HUDEP-2 (cell line): ENCODE results near the gene RALGDS.

ENCODE experiments used
- DNase-seq, 76 experiments: peaks; one replicate each; lab custom pipeline; 2025; ENCODE audit not compliant: unreplicated experiment in 76 of 76; lab: John Stamatoyannopoulos, UW

RALGDS gene

DNA sequence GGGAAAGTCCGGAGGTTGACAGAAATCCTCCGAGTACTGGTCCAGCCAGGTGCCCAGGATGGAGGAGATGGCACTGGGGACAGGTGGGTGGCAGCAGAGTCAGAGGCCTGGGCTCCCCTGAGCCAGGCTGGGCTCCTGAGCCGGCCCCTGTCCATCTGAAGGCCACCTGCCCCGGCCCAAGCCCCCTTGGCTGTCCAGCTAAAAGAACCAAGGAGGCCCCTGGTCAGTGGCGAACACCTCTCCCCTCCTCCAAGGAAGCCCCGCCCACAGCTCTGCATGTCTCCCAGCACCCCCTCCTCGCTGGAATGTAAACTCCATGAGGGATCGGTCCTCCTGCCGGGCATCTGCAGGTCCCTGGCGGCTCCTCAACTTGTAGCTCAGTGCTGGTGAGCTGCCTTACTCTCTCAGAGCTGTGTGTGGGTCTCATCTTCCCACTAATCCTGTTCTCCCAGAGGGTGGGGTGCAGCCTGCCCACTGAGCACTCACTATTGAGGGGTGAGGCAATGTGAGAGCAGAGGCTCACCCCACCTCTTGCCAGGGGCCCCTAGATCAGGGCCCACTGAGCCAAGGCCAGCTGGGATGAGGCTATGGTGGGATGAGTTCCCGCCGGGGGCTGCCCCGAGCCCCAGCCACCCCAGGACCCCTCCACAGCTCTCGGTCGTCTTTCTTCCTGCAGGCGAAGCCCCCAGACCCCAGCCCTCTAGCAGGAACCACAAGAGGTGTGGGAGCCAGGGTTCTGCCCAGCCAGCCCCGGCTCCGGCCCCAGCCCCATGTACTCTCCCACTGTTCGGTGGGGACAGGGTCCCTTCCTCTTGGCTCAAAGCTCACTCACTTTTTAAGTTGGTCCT, 12.0 kb downstream of the RALGDS start:
- no peak for DNase-seq

DNA sequence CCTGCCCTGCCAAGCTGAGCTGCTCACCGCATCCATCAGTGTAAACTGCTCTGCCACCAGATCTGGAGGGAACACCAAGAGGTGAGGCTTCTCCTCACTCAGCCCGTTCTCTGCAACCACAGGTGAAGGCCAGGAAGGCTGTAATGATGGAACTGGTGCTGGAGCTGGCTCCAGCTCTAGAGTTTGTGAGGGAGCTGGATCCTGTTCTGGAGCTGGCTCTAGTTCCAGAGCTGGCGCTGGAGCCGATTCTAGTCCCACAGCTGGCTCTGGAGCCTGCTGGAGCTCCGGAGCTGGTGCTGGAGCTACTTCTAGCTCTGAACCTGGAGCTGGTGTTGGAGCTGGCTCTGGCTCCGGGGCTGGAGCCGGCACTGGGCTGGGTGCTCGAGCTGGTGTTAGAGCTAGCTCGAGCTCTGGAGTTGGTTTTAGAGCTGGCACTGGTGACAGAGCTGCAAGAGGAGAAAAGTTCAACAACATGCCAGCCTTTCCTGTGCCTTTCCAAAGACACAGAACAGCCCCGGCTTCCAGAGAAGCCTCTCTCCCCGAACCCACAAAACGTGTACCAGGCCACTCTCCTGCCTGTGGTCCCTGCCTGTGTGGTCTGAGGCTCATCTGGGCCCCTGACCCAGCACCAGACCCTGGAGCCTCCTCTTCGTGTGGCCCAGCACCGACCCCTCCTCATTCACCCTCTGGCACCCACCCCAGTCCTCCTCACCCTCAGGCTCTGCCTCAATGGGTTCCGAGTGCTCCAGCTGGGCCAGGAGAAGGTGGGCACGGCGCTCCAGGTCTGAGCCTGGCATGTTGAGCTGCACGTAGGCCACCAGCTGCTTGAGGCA, 12.9 kb downstream of the RALGDS start:
- no peak for DNase-seq

DNA sequence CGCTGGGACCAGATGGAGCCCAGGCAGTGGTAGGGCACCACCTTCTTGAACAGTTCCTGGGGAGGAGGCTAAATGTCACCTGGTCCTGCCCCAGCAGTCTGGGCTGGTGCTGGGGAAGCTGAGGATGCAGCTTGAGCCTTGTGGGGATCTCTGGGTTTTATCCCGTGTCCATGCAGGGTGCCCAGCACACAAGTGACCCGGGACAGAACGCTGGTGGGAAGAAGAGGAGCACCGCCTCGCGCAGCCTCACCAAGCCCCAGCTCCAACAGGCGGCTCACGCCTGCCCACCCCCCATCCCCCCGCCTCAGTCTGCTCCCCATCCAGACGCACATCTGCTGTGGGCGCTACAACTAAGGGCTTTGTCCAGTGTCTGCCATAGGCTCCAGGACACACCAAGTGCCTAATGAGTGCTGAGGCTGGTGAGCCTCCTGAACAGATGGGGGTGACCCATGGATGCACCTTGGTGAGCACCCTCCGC, 13.8 kb downstream of the RALGDS start:
- DNase-seq: no peak

DNA sequence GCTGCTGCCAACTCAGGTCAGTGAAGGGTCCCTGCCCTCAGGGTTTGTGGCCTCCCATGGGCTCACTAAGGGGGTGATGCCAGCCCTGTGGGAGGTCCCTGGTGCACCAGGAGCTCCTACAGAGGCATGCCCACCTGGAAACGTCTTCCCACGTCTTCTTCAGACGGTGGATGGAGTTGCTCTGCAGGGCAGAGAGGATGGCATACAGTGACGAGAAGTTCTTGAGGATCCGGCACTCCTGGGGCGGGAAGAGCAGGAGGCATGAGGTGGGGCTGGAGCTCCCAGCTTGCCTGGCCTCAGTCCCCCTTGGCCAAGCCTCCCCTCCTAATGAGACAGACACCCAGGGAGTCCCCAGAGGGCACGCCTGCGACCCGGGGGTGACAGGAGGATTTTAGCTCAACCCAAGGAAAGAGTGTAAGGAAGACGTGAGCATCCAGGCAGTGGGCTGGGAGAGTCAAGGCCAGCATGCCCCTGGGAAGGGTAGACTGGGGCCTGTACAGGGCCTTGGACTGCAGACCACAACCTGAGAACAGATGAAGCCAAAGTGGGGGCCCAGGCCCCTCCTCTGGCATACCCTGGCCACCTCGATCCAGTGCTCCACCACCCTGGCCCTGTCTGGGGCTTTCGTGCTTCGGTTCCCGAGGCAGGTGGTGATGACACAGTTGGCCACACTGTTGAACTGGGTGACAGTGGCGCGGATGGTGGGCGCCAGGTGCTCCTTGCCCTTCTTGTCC, 14.4 kb downstream of the RALGDS start:
- no peak for DNase-seq

DNA sequence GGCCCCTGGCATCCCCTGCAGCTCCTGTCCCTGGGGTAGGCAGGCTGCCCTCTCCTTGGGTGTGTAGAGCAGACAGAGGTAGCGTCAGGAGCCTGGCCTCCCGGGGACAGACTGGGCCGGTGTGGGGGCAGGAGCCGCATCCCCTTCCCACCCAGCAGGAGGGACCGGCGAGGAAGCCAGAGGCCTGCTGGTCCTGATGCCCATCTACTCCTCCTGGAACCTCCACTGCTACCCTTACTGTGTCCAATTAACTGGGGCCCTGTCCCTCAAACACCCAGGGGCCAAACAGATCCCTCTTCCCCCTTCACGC, 15.6 kb downstream of the RALGDS start:
- no peak for DNase-seq

DNA sequence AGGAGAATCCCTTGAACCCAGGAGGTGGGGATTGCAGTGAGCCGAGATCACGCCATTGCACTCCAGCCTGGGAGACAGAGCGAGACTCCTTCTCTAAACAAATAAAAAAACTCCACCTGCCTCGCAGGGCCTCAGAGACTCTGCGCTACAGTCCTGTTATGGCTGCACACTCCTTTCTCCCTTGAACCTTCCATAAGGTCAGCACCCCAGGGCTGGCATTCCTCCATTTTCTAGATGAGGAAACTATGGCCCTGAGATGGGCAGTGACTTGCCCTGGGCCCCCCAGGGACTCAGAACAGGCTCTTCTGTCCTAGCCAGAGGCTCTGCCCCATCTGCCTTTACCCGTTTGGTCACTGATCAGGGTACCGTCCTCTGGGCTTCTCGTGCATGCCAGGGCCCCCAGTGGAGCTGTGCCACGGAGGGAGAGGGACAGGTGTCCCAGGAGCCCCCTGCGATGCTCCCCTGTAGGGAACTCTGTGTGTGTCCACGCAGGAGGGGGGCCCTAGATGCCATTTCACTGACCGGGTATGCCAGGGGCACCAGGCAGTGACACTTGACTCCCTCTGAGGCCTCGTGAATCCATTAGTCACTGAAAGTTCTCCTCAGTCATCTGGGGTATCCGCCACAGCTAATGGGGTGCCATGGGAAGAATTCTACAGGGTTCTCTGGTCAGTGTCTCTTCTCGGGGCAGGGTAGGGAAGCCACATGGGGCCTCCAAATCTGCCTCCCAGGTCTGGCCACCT, 16.2 kb downstream of the RALGDS start:
- DNase-seq: no peak

DNA sequence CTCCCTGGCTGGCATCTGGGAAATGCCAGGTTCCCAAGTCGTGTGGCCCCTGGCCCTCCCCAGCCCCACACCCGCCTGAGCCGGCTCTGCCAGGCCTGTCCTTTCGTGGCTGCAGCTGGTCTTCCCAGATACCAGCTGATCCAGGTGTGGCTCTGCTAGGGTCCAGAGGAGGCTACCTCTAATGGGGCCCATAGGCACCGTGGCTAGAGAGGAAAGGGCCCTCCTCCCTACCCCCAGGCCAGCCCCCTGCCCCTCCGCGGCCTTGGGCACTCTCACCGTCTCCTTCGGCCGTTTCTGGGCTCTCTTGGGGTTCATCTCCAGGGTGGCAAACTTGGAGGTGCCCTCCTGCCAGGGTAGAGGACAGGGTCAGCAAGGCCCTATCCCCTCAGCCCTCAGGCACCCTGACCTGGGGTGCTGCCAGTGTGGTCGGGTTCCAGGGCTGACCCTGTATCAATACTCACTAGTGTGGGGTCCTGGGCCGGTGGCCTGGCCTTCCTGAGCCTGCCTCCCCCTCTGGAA, 17.0 kb downstream of the RALGDS start:
- no peak for DNase-seq

DNA sequence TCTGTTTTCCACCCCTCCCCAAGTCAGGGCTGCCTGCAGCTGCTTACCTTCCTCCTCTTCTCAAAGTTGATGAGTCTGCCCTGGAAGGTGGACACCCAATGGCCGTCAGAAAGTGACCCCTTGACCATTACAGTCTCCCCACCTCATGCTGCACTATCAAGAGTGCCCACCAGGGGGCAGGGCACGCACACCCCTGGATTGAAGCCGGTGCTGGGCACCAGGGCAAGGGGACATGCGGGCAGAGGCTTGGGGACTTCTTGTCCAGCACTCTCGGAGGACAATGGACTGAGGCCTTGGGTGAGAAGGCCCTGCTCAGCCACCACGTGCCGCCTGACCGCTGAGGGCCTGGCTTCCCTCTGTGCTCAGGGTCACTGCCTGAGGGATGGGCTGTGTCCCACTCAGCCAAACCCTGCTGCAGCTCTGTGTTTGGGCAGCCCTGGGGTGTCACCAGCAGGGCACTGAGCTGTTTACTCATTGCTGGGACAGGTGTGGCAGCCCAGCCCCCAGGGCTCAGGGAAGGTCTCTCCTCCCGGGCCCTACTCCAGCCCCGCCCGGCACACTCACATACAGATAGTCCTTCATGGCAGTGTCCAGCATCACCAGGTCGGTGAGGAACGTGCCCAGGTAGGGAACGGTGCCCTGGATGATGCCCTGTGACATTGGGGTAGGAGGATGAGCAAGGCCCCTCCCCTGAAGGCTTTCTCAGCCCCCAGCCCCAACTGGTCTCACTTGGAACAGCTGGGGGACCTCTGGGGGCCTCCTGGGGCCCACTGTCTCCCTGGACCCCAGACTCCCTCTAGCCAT, 17.7 kb downstream of the RALGDS start:
- peak in 30 of 76 experiments; percentile 1 to 46 (median 22) for DNase-seq

DNA sequence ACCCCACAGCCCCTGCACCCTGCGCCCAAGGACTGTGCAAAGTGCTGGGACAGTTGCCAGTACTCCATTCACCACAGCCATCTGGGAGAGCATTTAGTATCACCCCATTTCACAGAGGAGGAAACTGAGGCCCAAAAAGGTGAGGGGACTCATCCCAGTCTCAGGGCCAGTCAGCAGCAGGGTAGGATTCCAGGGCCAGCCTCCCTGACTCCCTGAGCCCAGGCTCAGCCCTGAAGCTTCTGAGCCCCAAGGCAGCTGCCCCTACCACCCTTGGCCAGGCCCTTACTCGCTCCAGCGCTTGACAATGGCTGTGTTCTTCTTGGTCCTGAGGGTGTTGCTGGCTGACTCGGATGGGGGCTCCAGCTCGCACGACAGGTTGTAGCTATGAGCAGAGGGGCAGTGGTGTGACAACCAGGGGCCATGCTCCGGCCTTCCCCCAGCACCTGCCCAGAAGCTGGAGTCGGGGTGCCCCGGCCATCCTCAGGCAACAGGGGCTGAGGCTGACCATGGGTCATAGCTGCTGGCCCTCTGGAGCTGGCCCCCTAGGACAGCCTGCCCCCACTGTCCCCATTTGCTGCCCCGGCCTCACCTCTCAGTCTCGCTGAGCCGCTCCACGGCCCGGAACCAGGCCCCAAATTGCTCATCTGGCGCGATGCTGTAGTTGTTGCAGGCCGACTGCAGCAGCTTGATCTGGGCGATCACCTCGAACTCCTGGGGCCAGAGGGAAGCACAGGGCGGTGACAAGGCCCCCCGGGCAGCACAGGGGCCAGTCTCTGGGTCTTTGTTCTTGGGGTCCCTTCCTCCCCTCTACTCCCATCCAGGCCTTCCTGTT, 18.6 kb downstream of the RALGDS start:
- no peak for DNase-seq

DNA sequence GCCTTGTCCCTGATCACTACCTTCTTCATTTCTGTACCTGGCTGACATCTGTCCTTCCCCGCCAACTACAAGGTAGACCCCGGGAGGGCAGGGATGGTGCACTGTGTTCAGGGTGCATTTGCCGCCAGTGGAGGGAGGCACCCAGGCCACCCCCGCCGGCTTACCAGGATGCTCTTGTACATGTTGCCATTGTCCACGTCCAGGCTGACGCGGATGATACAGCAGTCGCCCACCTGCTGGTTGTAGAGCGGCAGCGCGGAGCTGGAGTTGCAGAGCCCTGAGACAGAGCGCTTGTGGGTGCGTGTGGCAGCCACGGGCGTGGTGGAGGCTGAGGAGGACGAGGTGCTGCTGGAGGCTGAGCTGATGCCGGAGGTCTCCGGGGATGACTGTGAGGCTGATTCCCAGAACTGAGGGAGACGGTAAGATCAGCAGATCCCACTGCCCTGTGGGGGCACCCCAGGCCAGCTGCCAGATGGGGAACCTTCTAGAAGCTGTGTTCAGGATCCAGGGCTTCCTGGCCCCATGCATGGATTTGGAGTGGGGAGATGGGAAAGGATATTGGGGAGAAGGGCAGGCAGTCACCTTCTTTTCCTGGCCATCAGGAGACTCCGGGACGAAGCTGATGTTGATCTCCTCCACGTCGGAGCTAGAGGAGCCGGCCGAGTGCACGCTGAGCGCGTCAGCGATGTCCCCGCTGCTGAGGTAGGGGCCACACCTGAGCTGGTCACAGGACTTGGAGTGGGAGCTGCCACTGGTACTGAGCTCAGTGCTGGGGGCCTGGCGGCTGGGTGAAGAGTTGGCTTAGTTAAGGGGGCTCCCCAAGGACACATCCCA, 19.5 kb downstream of the RALGDS start:
- no peak for DNase-seq

DNA sequence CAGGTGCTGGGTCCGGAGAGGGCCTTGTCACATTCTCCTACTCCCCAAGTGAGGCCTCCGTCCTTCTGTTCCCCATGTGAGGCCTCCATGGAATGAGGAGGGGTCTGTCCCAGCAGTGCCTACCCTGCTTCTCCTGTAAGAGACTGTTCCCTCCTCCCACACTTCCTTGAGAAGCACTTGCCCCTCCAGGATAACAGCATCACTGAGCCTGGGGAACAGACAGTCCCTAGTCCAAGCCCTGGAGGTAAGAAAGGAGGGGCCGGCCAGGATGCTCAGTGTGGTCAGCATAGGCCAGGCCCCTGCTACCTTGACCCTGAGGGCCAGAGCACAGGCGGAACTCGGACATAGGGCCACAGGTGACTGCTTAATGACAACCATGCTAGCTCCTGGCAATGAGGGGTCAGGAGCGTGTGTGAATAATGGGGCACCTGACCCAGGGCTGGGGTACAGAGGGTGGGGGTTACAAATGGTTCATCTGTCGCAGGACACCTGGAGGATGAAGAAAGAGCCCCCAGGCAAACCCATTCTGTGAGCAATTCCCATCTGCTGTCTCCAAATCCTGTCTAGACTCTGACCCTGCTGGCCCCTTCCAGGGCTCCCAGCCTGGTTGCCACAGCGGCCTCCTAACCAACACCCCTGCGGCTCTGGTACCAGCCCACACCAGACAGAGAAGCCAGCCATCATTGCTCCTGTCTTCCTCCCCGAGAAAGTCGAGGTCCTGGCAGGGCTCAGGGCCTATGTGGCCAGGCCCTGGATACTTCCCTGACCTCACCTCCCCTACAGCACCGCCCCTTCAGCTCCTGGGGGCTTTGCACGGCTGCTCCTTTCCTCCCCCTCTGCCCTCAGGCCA, 20.3 kb downstream of the RALGDS start:
- DNase-seq: no peak

DNA sequence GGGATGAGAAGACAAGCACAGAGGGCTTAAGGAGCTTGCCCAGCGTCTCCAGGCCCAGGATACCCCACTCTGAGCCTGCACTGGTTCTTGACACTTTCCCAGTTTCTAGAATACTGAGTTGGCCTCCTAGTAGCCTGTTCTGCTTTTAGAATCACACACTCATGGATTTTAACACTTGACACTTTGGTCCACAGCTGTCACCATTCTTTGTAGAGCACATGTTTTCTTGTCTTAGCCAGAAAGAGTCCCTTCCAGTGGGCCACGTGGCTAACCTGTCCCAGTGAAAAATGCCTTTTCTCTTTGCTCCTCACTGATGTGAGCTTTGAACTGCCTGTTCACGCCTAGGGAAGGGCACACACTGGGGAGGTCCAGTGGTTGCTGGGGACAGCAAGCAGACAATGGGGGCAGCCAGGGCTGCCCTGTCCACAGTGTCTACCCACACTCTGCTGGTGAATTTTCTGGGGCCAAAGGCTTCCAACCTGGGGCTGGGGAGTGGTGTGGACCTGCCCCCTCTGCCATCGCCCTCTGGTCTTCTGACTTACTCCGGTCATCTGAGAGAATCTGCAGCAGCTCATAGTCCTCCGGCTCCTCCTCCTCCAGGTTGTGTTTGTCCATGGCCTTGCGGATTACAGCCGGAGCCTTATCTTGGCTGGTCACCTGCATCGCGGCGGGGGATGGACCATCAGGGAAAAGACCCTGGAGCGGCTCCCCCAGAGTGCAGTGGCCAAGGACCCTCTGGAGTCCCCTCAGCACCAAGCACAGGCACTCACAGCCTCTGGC, 21.1 kb downstream of the RALGDS start:
- no peak for DNase-seq

DNA sequence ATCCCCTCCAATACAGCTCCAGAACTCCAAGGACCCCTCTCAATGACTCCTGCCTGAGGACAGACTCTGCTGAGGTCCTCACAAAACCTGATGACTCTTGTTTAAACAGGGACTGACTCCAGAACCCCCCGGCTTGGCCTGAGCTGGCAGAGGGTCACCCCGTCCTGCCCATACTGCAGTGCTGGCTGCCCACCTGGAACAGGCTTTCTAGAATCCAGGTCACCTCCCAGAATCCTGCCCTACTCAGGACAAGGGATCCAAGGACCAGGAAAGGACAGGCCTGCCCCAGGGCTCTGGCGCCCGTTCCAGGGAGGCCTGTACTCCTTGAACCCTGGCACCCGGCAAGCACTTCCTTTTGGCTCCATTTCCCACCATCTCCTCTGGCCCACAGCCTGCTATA, 22.2 kb downstream of the RALGDS start:
- no peak for DNase-seq

DNA sequence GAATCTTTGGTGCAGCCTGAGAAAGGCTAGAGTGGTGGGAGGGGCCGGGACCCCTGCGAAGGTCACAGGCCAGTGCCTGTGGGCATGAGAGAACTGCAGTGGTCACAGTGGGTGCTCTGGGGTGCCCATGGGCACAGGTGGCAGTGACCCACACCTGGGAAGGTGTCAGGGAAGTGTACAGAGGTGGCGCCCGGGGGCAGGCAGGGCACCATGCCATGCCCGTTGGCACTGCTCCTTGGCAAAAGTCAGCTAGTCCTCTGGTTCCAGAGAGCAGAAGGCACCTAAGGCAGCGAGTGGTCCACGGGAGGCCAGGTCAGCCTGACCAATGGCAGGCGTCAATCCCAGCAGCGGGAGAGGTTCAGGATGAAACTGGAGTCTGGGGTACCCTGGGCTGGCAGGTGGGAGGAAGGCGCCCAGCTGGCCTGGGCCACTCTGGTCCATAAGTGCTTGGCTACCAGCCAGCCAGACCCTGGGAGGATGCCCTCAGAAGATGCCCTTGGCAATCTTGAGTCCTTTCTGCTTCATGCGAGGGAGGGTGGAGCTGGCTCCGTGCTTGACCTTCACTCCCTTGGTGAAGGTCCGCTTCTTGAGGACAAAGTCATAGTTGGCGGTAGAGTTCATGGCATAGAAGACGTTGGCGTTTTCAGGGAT, 22.8 kb downstream of the RALGDS start:
- DNase-seq: no peak

DNA sequence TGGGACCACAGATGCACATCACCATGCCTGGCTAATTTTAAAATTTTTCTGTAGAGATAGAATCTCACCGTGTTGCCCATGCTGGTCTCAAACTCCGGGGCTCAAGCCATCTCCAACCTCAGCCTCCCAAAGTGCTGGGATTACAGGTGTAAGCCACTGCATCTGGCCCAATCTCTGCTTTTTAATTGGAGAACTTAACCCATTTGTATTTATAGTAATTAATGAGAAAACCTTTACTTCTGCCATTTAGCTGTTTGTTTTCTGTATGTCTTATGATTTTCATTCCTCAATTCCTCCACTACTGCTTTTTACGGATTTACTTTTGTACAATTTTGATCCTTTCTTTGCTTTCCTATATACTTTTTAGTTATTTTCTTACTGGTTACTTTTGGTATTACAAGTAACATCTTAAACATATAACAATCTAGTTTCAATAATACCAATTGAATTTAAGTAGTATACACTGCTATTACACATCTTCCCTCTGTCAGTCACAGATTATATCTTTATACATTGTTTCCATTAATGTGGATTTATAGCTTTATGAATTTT, 26.1 kb downstream of the RALGDS start:
- no peak for DNase-seq
